EH (cell line): Measurements from ENCODE around the gene GRAMD1A.
A peak's percentile ranks its signal among the peaks of the same experiment; 100 is the strongest.

Experiments
- DNase-seq: peaks from one replicate; pipeline ENCODE4 v3.0.0-alpha.2; 2015; ENCODE audit warnings: low read depth

Gene GRAMD1A

GRCh38 chr19:35055715-35056179, 55.6 kb downstream of the GRAMD1A start:
- DNase-seq = no peak

- no peak for DNase-seq
These were observed 56.5 kb downstream of the GRAMD1A start for GRCh38 chr19:35056513-35057063.

DNA sequence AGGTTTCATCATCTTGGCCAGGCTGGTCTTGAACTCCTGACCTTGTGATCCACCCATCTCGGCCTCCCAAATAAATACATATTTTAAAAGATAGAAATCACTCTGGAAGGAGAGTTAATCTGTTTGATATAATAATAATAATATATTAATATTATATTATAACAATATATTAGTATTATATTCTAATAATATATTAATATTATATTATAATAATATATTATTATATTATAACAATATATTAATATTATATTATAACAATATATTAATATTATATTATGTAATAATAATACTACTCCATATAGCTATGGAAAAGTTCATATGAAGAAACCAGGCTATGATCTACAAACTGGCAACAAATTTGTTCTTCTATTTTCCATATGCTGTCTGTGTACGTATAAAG, 58.2 kb downstream of the GRAMD1A start:
- DNase-seq = no peak

DNA sequence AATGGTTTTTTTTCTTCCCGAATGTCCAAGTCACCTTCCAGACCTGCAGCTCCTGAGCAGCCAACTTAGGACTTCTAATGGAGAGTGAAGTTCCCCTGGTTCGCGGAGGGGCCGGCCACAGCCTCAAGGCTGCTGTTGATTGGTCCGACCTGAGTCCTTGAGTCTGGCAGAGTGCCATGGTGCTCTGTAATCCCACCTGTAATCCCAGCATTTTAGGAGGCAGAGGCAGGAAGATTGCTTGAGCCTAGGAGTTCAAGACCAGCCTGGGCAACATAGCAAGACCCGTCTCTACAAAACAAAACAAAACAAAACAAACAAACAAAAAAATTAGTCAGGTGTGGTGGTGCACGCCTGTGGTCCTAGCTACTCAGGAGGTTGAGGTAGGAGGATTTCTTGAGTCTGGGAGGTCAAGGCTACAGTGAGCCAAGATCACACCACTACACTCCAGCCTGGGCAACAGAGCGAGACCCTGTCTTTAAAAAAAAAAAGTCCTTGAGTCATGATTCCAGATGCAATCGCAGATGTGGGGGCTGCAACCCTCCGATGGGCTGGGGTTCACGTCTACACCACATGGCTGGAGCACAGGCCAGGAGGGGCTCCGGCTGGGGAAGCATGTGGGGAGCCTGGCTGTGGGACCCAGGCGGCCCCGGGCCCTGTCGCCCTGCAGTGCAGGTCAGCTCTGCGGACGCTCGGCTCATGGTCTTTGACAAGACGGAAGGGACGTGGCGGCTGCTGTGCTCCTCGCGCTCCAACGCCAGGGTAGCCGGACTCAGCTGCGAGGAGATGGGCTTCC, 59.1 kb downstream of the GRAMD1A start:
- DNase-seq = no peak

DNA sequence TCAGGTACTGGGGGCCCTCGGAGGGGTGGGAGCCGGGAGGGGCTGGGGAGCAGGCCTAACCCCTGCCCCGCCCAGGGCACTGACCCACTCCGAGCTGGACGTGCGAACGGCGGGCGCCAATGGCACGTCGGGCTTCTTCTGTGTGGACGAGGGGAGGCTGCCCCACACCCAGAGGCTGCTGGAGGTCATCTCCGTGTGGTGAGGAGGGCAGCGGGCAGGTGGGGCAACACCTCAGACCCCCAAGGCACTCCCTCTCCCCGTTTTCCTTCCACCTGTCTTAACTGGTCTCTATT, 59.6 kb downstream of the GRAMD1A start:
- DNase-seq = no peak

- DNase-seq = no peak
These were observed 60.2 kb downstream of the GRAMD1A start for GRCh38 chr19:35060160-35060855.

GRCh38 chr19:35061583-35062373, 61.7 kb downstream of the GRAMD1A start:
- peak; percentile 38 for DNase-seq

GRCh38 chr19:35062942-35063341, 62.8 kb downstream of the GRAMD1A start:
- DNase-seq = no peak

GRCh38 chr19:35063940-35064818, 64.1 kb downstream of the GRAMD1A start:
- peak; percentile 58 for DNase-seq

- DNase-seq = no peak
These were observed 65.5 kb downstream of the GRAMD1A start for GRCh38 chr19:35065574-35065973.

- no peak for DNase-seq
These were observed 66.0 kb downstream of the GRAMD1A start for GRCh38 chr19:35066121-35066520.

GRCh38 chr19:35066691-35067563, 66.8 kb downstream of the GRAMD1A start:
- DNase-seq = peak; percentile 81

GRCh38 chr19:35068941-35069634, 69.0 kb downstream of the GRAMD1A start:
- DNase-seq = no peak

GRCh38 chr19:35069696-35070095, 69.6 kb downstream of the GRAMD1A start:
- DNase-seq = peak; percentile 15

DNA sequence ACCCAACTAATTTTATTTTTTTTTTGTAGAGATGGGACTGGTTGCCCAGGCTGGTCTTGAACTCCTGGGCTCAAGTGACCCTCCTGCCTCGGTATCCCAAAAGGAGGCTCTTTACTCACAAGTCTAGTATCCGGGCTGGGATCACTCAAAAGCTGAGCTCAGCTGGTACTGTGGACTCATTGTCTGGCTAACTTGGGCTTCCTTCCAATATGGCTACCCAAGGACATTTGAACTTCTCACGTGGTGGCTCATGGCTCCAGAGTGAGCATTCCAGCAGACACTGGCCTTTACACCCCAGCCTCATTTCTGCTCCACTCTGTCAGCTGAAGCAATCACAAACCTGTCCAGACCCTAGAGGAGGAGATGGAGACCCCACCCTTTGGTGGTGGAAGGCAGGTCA, 70.3 kb downstream of the GRAMD1A start:
- no peak for DNase-seq

- no peak for DNase-seq
These were observed 73.4 kb downstream of the GRAMD1A start for GRCh38 chr19:35073516-35073915.

GRCh38 chr19:35073941-35074340, 73.8 kb downstream of the GRAMD1A start:
- no peak for DNase-seq

DNA sequence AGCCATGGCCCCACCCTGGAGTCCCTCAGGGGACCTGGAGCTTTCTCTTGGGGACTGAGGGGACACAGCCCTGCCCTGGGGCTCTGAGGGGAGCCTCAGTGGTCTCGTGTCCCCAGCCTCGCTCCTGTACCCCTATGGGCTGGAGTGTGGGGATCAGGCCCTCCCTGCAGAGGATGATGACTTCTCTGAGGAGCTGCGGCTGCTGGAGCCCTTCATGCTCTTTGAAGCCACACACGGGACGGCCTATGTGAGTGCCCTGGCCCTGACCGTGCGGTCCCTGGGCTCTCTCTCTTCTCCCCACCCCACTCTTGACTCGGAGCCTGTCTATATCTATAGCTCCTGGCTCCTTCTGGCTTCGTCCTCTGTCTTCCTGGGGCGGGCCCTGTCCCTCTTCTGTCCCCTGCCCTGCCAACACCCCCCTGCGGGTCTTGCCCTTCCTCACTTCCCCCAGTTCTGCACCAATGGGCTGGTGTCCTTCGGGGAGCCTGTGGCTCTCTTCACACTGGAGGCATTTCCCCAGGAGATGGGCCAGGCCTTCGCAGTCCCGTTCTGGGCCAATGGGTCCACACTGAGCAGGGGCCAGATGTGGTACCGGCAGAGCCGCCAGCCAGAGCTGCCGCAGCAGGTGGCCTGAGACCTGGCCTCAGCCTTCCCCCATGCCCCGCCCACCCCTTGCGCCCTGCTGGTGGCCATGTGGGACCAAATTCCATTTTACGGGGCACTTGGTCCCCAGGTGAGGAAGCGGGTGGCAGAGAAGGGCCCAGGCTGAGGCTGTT, 74.5 kb downstream of the GRAMD1A start:
- no peak for DNase-seq
